Measurements from ENCODE around the gene MLC1. TPM values are rescaled to one million over a fixed set of nuclear protein-coding genes. Genes with fewer than 3 reads are reported as not detected.

MLC1 gene
- total RNA-seq: not detected in 2 replicates

DNA sequence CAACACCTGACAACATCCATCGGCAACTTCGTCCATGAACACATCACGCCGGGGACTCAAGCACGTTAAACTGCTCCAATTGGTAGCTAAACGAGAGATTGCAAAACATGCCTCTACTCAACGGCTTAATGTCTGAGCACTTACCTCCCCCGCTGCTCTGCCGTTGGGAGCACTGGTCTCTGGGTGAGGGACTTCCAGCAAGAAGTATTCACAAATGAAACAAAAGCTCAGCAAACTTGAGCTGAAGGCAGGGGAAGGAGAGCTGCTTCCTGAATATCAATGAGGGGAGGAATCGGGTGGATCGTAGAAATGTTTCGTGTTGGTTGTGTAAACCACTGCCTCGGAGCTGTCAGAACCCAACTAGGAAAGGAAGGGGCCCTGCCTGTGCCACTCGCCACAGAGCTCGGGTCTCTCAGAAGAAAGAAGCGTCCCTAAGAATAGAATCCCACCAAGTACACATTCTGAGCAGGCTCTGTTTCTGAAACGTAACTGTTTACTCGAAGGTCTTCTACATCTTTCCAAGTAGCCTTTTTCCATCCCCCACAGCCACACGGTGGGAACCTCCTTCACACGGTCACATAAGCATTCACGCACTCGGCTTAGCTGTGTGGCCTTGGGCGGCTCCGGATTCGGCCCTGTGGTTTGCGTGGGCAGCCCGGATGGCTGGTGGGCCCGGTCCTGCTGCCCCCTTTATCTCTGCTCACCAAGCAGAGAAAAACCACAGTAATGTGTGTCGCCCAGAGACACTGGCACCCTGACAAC lies at the start of gene MLC1:
MLC1 (minus strand) TSS at position 216 of the 762 bp plus-strand sequence. CDS start 524 bp downstream, outside the sequence.
- H3K27ac Mint-ChIP-seq: no peak within 1 kb of the TSS
- peak within 1 kb of the TSS; percentile 5 for H3K4me3 Mint-ChIP-seq
- peaks cover 3% of the 10 kb centered on the region for H3K36me3 Mint-ChIP-seq (ENCODE audit: low read depth)
- H3K27me3 Mint-ChIP-seq (ENCODE audit: insufficient read depth): peaks cover 11% of the 10 kb centered on the region
- H3K9me3 Mint-ChIP-seq: peaks cover 5% of the 10 kb centered on the region
- intact Hi-C loops (cut with micrococcal nuclease): no loop called here
- DNase-seq (ENCODE audit: low spot score): no peak
- peaks cover 7% of the 10 kb centered on the region for H3K4me1 Mint-ChIP-seq (ENCODE audit: low read depth)

DNA sequence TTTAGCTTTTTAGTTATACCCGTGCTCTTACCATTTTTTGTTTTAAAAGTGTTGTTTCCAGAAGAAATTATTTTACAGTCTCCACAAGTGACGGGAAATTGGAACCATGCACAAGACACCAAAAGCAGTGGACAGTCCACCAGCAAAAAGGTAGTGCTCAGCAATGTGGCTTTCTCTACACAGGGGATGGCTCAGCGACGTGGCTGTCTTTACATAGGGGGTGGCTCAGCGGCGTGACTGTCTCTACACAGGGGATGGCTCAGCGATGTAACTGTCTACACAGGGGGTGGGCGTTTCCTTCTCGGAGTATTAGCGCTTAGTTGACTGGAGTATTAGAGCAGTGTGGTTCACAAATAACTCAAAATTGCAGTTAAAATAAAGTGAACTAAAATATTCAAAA lies 49.3 kb upstream of the MLC1 start:
- Mint-ChIP-seq H3K27ac (no peak overlapping the region), H3K4me3 (no peak overlapping the region), H3K9me3 (no peaks in the 10 kb centered on the region), H3K27me3 (ENCODE audit: insufficient read depth) (peaks cover 19% of the 10 kb centered on the region), H3K36me3 (ENCODE audit: low read depth) (no peaks in the 10 kb centered on the region), H3K4me1 (ENCODE audit: low read depth) (no peaks in the 10 kb centered on the region)
- no peak for DNase-seq (ENCODE audit: low spot score)
- intact Hi-C loops (cut with micrococcal nuclease): no loop called here

DNA sequence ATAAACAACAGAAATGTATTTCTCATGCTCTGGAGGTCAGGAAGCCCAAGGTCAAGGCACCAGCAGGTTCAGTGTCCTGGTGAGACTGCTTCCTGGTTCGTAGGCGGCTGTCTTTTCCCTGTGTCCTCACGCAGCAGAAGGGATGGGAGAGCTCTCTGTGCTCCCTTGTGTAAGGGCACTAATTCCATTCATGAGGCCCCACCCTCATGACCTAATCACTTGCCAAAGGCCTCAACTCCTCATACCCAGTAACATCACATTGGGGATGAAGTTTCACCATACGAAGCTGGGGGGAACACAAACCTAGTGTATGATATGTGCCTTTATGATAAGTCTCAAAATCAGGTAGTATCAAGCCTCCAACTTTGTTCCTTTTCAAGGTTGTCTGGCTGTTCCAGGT lies 46.7 kb upstream of the MLC1 start:
- Mint-ChIP-seq H3K9me3 (no peaks in the 10 kb centered on the region), H3K27ac (no peak overlapping the region), H3K27me3 (ENCODE audit: insufficient read depth) (peaks cover 16% of the 10 kb centered on the region), H3K4me1 (ENCODE audit: low read depth) (no peaks in the 10 kb centered on the region), H3K4me3 (no peak overlapping the region), H3K36me3 (ENCODE audit: low read depth) (no peaks in the 10 kb centered on the region)
- intact Hi-C loops (cut with micrococcal nuclease): no loop called here
- no peak for DNase-seq (ENCODE audit: low spot score)

DNA sequence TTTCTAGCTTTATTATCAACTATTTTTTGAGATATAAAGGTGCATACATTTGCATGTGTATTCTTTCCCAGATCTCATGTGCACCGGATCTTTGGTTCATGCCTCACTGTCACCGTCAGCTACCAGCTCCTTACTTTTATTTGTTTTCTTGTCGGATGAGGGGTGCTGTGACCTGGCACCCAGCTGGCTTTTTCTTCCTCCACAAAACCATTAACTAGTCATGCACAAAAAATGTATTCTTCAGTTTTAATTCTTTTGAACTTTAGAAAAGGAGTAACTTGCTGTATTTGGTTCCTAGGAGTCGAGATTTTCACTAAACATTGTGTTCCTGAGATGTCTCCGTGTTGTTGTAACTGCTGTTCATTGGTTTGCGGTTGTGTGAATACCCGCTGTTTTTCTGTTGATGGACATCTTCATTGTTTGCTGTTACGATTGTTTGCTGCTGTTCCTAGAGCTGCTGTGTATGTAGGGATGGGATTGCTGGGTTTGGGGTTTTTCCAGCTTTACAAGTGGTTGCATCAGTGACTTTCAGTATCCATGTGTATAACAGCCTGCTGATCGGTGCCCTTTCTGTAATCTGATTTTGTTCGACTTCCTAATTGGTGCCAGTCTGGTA lies 44.0 kb upstream of the MLC1 start:
- H3K9me3 Mint-ChIP-seq: no peaks in the 10 kb centered on the region
- H3K4me3 Mint-ChIP-seq: no peak overlapping the region
- intact Hi-C loops (cut with micrococcal nuclease): no loop called here
- no peak overlapping the region for H3K27ac Mint-ChIP-seq
- no peak for DNase-seq (ENCODE audit: low spot score)
- no peaks in the 10 kb centered on the region for H3K4me1 Mint-ChIP-seq (ENCODE audit: low read depth)
- no peaks in the 10 kb centered on the region for H3K36me3 Mint-ChIP-seq (ENCODE audit: low read depth)
- peaks cover 17% of the 10 kb centered on the region for H3K27me3 Mint-ChIP-seq (ENCODE audit: insufficient read depth)

DNA sequence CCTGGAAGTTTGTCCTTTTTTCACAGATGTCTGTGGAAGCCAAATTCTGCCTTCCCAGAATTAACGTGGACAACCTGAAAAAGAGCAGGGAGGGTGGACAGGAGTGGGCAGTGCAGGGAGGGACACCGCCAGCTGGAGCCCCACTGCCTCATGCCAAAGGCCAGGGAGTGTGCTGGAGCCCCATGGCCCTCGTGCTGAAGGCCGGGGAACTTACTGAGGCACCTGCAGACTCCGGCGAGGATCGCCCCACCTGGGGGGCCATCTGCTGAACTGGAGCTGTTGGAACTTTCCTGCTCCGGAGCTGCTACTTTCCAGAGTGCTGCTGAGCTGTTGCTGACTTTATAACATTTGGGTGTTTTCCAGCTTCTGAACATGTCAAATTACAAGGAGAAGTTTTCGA lies 39.8 kb upstream of the MLC1 start:
- Mint-ChIP-seq H3K36me3 (ENCODE audit: low read depth) (no peaks in the 10 kb centered on the region), H3K4me1 (ENCODE audit: low read depth) (no peaks in the 10 kb centered on the region), H3K27ac (no peak overlapping the region), H3K27me3 (ENCODE audit: insufficient read depth) (peaks cover 17% of the 10 kb centered on the region), H3K4me3 (no peak overlapping the region), H3K9me3 (peaks cover 13% of the 10 kb centered on the region)
- no peak for DNase-seq (ENCODE audit: low spot score)
- intact Hi-C loops (cut with micrococcal nuclease): no loop called here

DNA sequence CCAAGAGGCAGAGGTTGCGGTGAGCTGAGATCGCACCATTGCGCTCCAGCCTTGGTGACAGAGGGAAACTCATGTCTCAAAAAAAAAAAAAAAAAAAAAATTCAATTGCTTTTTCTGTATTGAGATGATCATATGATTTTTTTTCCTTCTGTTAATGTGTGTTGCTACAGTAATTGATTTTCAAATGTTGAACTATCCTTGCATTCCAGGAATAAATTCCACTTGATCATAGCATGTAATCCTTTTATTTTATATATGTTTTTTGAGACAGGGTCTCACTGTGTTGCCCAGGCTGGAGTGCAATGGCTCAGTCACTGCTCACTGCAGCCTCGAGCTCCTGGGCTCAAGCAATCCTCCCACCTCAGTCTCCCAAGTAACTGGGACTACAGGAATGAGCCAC lies 37.9 kb upstream of the MLC1 start:
- DNase-seq (ENCODE audit: low spot score): no peak
- Mint-ChIP-seq H3K4me1 (ENCODE audit: low read depth) (no peaks in the 10 kb centered on the region), H3K27me3 (ENCODE audit: insufficient read depth) (peaks cover 20% of the 10 kb centered on the region), H3K9me3 (peaks cover 13% of the 10 kb centered on the region), H3K36me3 (ENCODE audit: low read depth) (no peaks in the 10 kb centered on the region), H3K27ac (no peak overlapping the region), H3K4me3 (no peak overlapping the region)
- intact Hi-C loops (cut with micrococcal nuclease): no loop called here

DNA sequence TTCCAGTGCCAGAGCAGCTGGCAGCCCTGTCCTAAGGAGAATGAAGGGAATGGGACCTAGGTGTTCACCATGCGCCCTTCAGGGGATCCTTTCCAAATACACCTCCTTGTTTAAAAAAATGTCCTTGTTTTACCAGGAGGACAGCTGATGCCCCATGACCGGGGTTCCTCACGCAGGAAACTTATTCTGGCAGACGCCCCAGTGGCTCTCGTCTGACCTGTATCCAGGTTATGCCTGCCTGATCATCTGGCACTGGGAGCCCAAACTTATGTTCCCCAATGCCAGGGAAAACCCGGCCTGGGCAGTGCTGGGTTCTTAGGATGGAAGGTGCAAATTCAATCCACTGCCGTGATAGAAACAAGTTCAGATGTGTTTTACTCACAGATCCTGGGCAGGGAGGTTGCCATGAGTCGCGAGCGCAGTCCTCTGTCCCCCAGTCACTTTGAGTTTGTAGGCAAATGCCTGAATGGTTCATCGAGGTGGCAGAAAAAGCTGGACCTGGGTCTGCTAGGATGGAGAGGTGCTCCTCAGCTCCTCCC lies 36.0 kb upstream of the MLC1 start:
- intact Hi-C loops (cut with micrococcal nuclease): no loop called here
- Mint-ChIP-seq H3K27me3 (ENCODE audit: insufficient read depth) (peaks cover 12% of the 10 kb centered on the region), H3K4me3 (no peak overlapping the region), H3K36me3 (ENCODE audit: low read depth) (no peaks in the 10 kb centered on the region), H3K4me1 (ENCODE audit: low read depth) (no peaks in the 10 kb centered on the region), H3K27ac (no peak overlapping the region), H3K9me3 (peaks cover 13% of the 10 kb centered on the region)
- DNase-seq (ENCODE audit: low spot score): no peak

DNA sequence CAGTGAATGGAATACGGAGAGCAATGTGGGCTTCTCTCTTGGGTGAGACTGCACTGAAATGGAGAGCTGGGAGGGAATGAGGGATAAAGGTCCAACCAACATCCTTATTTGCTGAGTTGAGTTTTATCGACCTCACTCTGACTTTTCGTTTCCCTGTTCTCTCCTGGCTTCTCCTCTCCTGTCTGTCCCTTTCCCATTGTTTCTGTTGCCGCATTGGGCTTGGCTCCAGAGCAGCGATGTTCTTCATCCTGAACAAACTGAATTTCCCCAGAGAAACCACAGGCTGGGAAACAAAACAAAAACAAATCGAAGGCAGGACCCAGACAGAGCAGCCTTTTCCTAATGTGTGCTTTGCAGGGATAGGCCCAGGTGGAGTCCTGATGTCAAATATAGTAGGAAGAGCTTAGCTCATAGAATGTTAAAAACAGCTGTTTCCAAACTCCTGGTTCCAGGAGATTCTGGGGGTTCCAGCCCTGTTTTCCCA lies 34.6 kb upstream of the MLC1 start:
- DNase-seq (ENCODE audit: low spot score): no peak
- Mint-ChIP-seq H3K36me3 (ENCODE audit: low read depth) (no peaks in the 10 kb centered on the region), H3K4me3 (no peak overlapping the region), H3K4me1 (ENCODE audit: low read depth) (no peaks in the 10 kb centered on the region), H3K9me3 (peaks cover 13% of the 10 kb centered on the region), H3K27ac (no peak overlapping the region), H3K27me3 (ENCODE audit: insufficient read depth) (peaks cover 14% of the 10 kb centered on the region)
- intact Hi-C loops (cut with micrococcal nuclease): no loop called here

DNA sequence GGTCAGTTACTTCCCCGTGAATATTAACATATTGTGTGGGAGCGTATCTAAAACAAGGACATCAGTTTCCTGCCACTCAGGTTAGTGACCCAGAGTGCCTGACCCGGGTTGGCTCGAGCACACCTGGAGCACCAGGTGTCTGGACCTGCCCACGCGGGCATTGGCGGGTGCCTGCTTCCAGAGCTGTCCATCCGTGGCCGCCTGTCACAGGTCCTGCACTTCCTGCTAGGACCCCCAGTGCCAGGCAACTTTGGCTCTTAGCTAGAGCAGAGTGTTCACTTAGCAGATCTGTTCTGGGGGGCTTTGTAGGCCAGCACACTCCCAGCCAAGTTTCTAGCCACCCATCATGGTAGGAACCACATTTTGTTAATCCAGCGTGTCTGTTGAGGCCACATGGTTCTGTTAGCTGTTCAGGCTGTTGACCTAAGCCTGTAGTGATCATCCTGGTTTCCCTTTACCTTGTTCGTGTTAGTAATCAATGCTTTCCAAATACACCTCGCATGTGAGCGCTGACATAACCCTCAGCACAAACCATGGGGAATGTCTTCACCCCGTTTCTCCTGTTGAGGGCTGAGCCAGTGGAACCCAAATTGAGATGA lies 34.0 kb upstream of the MLC1 start:
- Mint-ChIP-seq H3K27me3 (ENCODE audit: insufficient read depth) (peaks cover 17% of the 10 kb centered on the region), H3K27ac (no peak overlapping the region), H3K4me1 (ENCODE audit: low read depth) (no peaks in the 10 kb centered on the region), H3K9me3 (peaks cover 13% of the 10 kb centered on the region), H3K4me3 (no peak overlapping the region), H3K36me3 (ENCODE audit: low read depth) (no peaks in the 10 kb centered on the region)
- DNase-seq (ENCODE audit: low spot score): no peak
- intact Hi-C loops (cut with micrococcal nuclease): no loop called here

DNA sequence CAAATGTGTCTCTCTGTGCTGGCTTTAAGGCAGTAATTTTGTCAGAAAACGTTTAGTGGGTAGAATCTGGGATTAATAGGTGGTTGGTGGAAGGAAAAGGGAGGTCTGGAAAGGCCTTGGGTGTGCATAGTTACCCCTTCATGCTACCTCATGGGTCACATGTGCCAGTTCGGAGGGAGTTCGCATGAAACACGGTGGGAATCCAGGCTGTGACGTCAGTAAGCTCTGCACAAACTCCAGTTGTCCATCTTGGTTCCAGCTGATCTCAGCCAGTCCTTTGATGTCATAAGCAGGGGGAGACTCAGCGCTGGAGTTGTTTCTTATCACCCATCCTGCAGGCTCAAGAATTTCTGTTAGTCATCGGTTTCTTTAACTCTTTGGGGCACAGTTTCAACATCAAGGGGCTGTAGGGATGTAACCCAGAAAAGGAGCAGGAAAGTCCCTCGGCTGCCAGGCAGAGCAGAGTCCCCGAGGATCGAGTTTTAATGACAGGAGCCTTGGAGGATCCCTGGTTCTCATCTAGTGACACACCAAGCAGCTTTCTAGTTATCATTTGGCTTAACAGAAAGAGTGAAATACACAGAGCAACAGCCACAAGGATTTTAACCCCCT lies 33.4 kb upstream of the MLC1 start:
- Mint-ChIP-seq H3K27me3 (ENCODE audit: insufficient read depth) (peaks cover 17% of the 10 kb centered on the region), H3K4me1 (ENCODE audit: low read depth) (no peaks in the 10 kb centered on the region), H3K27ac (no peak overlapping the region), H3K36me3 (ENCODE audit: low read depth) (no peaks in the 10 kb centered on the region), H3K9me3 (peaks cover 7% of the 10 kb centered on the region), H3K4me3 (no peak overlapping the region)
- DNase-seq (ENCODE audit: low spot score): no peak
- intact Hi-C loops (cut with micrococcal nuclease): no loop called here

DNA sequence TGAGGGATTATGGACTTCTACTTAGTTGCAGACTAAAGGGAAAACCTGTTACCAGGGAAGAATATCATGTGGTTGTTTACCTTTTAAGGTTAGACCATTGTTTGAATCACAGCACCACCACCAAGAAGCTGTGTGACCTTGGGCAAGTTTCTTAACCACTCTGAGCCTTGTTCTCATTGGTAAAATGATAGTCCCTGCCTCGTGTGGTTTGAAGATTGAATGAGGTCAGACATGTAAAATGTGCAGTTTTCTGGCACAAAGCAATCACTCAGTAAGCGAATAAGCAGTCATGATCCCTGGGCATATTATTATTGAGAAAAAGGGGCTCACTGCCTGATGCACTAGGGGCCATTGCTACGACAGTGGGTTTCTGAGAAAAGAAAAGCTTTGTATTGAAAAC lies 32.9 kb upstream of the MLC1 start:
- Mint-ChIP-seq H3K27me3 (ENCODE audit: insufficient read depth) (peaks cover 17% of the 10 kb centered on the region), H3K27ac (no peak overlapping the region), H3K36me3 (ENCODE audit: low read depth) (no peaks in the 10 kb centered on the region), H3K9me3 (peaks cover 4% of the 10 kb centered on the region), H3K4me1 (ENCODE audit: low read depth) (no peaks in the 10 kb centered on the region), H3K4me3 (no peak overlapping the region)
- no peak for DNase-seq (ENCODE audit: low spot score)
- intact Hi-C loops (cut with micrococcal nuclease): no loop called here

DNA sequence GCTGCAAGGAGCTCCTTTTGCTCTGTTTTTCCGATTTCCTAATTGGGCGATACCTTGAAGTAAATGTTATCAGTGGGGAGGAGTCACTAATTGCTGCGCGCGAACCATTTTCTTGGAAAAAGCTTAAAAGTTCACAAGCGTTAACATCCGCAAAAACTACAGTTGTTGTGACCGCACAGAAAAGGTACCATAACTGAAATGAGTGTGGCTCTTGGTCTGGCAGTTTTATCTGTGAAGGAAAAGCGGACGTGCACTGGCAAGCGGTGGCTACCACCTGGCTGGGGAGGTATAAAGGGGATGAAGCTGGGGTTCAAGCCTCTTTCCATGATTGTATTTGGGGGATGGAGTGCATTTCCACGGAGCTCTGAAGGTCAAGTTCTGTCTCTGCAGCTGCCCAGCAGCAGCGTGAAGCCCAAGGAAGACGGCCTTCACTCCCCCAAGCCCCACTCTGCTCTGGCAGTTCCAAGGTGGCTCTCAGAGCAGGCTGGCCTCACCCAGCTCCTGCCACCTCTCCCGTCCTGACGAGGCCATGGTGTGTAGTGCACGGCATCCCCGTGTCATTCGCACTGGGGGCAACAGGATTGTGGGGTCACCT lies 32.0 kb upstream of the MLC1 start:
- Mint-ChIP-seq H3K27ac (no peak overlapping the region), H3K4me1 (ENCODE audit: low read depth) (peaks cover 7% of the 10 kb centered on the region), H3K9me3 (peaks cover 1% of the 10 kb centered on the region), H3K36me3 (ENCODE audit: low read depth) (no peaks in the 10 kb centered on the region), H3K27me3 (ENCODE audit: insufficient read depth) (peaks cover 17% of the 10 kb centered on the region), H3K4me3 (no peak overlapping the region)
- no peak for DNase-seq (ENCODE audit: low spot score)
- intact Hi-C loops (cut with micrococcal nuclease): no loop called here
